ENCODE data around the gene AVPI1.

Gene AVPI1

DNA sequence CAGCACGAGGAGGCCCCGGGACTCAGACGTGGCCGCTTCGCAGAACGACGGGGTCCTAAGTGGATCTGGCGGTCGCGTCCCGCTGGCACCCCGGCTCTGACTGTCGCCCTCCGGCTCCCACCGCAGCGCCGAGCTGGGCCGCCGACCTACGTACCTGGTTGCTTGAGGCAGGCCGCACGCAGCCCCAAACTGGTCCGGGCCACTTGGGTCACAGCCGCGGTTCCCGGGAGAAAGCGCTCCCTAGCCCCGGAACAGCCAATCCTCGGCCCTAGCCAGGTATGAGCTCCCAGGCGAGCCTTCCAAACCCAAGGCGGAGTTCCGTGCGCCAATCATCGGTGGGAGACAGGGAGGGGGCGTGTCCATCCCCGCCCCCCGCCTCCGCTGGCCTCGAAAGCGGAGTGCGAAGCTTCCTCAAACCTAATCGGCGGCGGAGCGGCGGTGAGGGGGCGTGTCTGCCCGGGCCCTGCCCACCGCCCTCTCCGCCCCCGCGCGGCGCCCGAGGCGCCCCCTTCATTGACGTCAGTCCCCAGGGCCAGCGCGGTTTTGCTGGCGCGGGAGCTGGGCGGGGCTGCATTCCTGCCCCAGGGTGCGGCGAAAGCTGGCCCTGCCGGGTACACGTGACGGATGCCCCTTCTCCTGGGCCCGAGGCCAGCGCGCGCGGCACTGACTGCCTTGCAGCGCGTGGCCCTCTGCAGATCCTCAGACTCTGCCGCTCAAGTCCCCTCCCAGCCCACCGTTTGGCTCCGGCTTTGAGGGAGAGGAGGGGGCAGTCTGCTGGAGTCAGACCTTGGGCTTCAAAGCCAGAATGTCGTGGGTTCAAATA, at the start of gene AVPI1:
AVPI1 (minus strand) TSS at position 280 of the 823 bp plus-strand sequence. CDS start 7,336 bp downstream, outside the sequence.
- DNase-seq = peak; percentile 91

DNA sequence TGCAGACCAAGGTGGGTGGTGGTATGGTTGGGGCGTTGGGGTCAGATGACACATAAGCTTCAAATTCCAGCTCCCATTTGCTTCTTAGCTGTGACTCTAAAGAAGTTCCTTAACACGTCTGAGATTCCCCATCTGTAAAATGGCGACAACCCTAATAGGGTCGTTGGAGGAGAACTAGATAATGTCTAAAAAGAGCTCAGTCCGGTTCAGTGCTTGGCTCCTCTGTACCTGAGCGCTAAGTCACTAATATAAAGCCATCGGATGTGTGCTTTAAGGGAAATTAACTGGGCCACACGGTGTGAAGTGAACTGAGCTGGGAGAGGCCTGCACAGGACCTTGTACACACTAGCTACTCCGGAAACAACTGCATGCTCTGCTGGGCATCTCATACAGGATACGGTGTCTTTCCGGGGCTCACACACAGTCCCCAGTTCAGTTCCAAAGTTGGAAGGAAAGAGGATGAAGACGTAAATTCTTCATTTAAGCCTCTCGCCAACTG, 49.4 kb upstream of the AVPI1 start:
- no peak for DNase-seq

DNA sequence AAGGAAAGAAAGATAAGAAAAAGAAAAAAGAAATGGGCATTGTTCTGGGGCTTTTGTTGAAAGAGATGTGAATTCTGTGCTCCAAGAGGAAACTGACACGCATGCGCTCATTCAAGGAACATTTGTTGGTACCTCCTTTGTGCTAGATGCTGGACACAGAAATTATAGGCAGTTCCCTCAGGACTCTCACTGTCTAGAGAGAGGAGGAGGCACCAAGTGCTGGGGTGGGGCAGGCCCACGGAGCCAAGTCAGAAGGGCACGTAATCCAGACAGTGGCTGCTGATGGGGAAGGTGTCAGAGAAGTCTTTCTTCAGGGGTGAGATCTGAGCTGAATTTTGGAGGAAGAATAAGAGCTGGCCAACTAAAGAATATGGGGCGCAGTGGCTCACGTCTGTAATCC, 47.0 kb upstream of the AVPI1 start:
- no peak for DNase-seq

- DNase-seq = no peak
These were observed 46.2 kb upstream of the AVPI1 start for GRCh38 chr10:97733256-97733655.

DNA sequence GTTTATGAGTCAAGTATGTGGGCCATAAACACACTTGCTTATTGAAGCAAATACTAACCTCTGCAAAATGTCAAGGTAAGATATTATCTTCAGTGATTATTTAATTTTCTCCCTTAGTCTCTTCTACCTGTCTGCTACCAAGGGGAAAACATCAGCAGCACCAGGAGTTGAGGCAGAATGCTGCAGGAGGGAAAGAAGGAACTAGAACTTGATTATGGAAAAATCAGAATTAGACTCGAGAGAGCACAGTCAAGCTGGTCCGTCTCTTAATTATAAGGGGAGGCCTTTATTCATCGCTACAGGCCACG, 45.0 kb upstream of the AVPI1 start:
- no peak for DNase-seq

GRCh38 chr10:97731346-97732051, 44.5 kb upstream of the AVPI1 start:
- peak; percentile 51 to 80 for DNase-seq

GRCh38 chr10:97729014-97729413, 42.0 kb upstream of the AVPI1 start:
- DNase-seq = no peak

- DNase-seq = no peak
These were observed 39.7 kb upstream of the AVPI1 start for GRCh38 chr10:97726636-97727178.

DNA sequence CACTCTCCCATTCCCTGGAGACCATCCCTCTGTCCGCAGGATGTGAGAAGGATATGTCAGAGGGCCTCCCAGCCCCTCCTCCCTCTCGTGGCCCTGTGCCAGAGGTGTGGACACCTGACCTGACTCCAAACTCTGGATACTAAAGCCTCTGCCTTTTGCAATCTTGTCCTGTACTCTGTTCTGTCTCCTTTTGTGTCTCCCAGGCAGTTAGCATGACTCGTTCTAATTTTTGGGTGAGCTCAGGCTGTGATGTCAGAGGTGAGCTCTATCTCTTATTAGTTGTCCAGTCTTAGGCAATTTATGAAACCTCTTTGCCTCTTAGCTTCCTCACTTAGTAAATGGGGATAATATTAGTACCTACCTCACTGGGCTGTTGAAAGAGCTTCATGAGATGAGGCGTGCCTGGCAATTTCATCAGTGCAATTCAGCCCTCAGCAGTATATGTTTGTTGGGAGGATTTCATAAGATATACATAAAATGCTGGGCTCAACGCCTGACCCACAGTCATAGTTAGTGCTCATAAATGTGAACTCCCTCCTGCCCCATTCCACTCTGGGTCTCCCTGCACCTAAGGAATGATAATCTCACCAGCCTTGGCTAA, 37.4 kb upstream of the AVPI1 start:
- DNase-seq = no peak

DNA sequence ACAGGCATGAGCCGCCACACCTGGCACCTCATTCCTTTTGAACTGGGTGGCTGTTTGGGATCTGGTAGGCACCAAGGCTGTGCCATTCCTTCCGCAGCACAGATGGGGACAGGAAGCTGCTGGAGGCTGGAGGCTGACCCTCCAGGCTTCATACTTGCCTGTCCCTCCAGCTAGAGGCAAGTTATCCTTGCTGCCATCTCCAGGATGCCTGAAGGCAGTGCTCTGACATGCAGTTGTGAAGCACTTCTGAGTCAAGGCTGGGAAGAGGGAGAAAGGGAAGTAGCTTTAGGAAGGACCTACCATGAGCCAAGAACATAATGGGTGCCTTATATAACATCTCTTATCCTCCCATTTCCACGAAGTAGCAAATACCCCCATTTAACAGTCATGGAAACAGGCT, 36.0 kb upstream of the AVPI1 start:
- DNase-seq = no peak

- no peak for DNase-seq
These were observed 35.1 kb upstream of the AVPI1 start for GRCh38 chr10:97721871-97722780.

- no peak for DNase-seq
These were observed 32.6 kb upstream of the AVPI1 start for GRCh38 chr10:97719602-97720001.

- DNase-seq = no peak
These were observed 31.7 kb upstream of the AVPI1 start for GRCh38 chr10:97718659-97719142.

GRCh38 chr10:97718178-97718577, 31.1 kb upstream of the AVPI1 start:
- peak; percentile 60 to 72 for DNase-seq

- no peak for DNase-seq
These were observed 30.6 kb upstream of the AVPI1 start for GRCh38 chr10:97717627-97718026.

GRCh38 chr10:97715259-97715874, 28.3 kb upstream of the AVPI1 start:
- DNase-seq = no peak

DNA sequence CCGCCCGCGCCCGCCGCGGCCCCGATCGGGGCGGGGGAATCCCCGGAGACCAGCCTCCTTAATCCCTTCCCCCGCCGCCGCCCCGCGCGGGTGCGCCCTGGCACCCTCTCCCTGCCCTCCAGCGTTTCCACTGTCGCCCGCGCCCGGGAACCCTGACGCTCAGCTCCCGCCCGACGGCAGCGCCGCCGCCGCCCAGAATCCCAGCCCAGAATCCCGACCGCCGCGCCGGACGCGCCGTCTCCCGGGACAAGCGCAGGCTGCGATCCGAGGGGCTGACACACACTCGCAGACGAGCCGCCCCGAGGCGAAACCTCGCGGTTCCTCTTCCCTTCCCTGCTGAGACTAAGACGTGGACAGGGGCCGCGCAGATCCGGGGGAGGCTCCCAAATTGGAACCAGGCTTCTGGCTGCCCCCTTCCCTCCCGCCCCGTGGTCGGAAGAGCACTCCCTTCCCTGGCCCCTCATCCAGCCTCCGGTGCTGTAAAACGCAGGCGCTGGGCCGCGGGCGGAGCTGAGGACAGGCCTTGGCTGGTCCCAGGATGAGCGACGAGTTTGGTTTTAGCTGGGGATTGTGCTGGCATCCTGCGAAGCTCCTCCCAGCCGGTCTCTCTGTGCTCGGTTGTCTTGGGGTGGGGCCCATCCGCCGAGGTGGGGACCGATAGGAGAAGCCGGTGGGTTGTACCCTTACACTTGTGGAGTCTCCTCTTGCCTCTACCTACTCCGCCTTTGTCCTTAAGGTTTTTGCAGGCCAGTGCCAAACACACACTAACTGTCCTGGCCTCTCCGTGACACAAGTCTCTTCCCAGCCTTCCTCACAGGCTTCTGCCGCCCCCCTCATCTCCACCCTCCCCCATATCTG, 27.6 kb upstream of the AVPI1 start:
- DNase-seq = peak in 1 of 2 donors; percentile 40

DNA sequence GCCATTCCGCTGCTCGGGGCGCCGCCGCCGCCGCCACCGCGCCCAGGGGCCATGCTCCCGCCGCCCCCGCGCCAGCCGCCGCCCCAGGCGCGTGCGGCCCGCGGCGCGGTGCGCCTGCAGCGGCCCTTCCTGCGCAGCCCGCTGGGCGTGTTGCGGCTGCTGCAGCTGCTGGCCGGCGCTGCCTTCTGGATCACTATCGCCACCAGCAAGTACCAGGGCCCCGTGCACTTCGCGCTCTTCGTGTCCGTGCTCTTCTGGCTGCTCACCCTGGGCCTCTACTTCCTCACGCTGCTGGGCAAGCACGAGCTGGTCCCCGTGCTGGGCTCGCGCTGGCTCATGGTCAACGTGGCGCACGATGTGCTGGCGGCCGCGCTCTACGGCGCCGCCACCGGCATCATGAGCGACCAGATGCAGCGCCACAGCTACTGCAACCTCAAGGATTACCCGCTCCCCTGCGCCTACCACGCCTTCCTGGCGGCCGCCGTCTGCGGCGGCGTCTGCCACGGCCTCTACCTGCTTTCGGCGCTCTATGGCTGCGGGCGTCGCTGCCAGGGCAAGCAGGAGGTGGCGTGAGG, 26.9 kb upstream of the AVPI1 start:
- DNase-seq = peak; percentile 21 to 58

GRCh38 chr10:97713339-97713825, 26.3 kb upstream of the AVPI1 start, which contains the start of gene MARVELD1:
TSS of gene MARVELD1 (plus strand) at chr10:97713730. CDS start at chr10:97713877, 147 bp downstream.
- DNase-seq = no peak

Data from hippocampal formation (tissue), 2 donors.